Activated CD8-positive, alpha-beta T cell treated with anti-CD3 and anti-CD28 coated beads, Interleukin-2, amount 10 ng/mL, durations not matched to agents 7 days and 5 days (primary cell): ENCODE data around the gene ERI3. TPM values are rescaled to one million over a fixed set of nuclear protein-coding genes. Genes with fewer than 3 reads are reported as not detected.
"Not testable (repeated sequence)": the region's sequence is repeated elsewhere in the genome, so short reads cannot be mapped to it uniquely, and the experiment has no call there.

Experiments
- ATAC-seq: fragments of 150-1000 bp; cut with Tn5 transposase; one replicate; pipeline ENCODE4 v1.10.0; 2021; ENCODE audit warnings: moderate library complexity
- CTCF ChIA-PET: fragments of 350-600 bp; sonication (Branson Sonifier 250); formaldehyde crosslinking; loops from one replicate; lab custom pipeline; 2021; ENCODE audit warnings: antibody characterized with exemption; lab: Charles Lee
- POLR2A ChIA-PET: fragments of 350-600 bp; sonication (Branson Sonifier 250); formaldehyde crosslinking; loops from one replicate; lab custom pipeline; 2021; ENCODE audit warnings: antibody characterized with exemption; lab: Charles Lee
- DNase-seq: peaks from one replicate; pipeline ENCODE4 v3.0.0-alpha.2; 2020
- H3K27ac Mint-ChIP-seq: one replicate; pipeline ENCODE4 v1.8.0; 2021; ENCODE audit warnings: mild to moderate bottlenecking, mixed read lengths
- H3K27me3 Mint-ChIP-seq: one replicate; pipeline ENCODE4 v1.8.0; 2021; ENCODE audit warnings: low read depth, mixed read lengths
- H3K36me3 Mint-ChIP-seq: one replicate; pipeline ENCODE4 v1.8.0; 2021; ENCODE audit warnings: low read depth, mixed read lengths
- H3K4me1 Mint-ChIP-seq: one replicate; pipeline ENCODE4 v1.8.0; 2021; ENCODE audit warnings: low read depth, mixed read lengths
- H3K4me3 Mint-ChIP-seq: one replicate; pipeline ENCODE4 v1.8.0; 2021; ENCODE audit warnings: mild to moderate bottlenecking, mixed read lengths
- H3K9me3 Mint-ChIP-seq: one replicate; pipeline ENCODE4 v1.8.0; 2022; ENCODE audit warnings: mixed read lengths; ENCODE audit not compliant: insufficient read depth
- total RNA-seq, 2 experiments: library from RNA; stranded (reverse); gene quantifications; one replicate each; pipeline ENCODE4 v1.2.3, GENCODE V29; 2021

Gene ERI3
- total RNA-seq, 2 experiments from 2014 or later = 33.1 to 33.2 TPM

DNA sequence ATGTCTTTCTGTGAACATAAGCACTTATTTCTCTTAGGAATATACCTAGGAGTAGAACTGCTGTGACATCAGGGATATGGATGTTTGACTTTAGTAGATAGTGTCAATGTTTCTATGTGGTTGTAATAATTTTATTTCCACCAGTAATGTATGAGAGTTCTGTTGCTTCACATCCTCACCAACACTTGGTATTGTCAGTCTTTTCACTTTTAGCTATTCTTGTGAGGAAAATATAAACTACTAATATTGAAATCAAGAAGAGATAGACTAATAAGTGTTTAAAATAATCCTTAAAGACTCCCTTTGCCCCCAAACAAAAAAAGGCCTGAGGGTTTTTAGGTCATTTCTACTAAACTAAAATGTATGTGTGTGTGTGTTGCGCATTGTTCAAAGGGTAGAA, 144.5 kb downstream of the ERI3 start:
- CTCF ChIA-PET = no interaction called here
- Mint-ChIP-seq H3K4me3 (no peak overlapping the region), H3K4me1 (peaks cover 27% of the 10 kb centered on the region), H3K27me3 (peaks cover 4% of the 10 kb centered on the region), H3K27ac (no peak overlapping the region), H3K36me3 (peaks cover 5% of the 10 kb centered on the region), H3K9me3 (no peaks in the 10 kb centered on the region)
- no peak for ATAC-seq
- POLR2A ChIA-PET = no interaction called here
- DNase-seq = no peak

DNA sequence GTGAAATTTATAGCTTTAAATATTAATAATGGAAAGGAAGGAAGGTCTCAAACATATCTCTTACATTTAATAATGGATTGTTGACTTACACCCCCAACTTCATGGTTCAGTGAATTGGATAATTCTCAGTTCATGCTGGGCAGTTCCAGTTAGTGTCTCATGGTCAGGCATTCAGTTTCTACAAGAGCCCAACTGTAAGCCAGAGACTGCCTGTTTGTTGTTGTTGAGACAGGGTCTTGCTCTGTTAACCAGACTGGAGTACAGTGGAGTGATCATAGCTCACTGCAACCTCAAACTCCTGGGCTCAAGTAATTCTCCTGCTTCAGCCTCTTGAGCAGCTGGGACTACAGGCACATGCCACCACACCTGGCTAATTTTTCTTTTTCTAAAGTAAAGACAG, 146.8 kb downstream of the ERI3 start:
- no peak for ATAC-seq
- no peak overlapping the region for H3K4me3 Mint-ChIP-seq
- CTCF ChIA-PET = no interaction called here

DNA sequence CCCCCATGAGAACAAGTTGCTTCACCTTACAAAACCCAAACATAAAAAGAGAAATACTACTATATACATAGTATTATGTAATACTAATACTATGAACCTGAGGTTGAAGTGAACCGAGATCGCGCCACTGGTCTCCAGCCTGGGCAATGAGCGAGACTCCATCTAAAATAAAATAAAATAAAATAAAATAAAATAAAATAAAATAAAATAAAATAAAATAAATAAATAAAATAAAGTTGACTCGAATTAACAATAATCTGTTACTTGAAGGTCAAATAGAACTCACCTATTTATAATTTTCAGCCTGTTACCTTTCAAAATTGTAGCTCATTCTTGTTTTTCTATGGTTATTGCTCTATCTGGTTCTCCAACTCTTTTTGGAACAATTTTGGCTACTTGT, 148.5 kb downstream of the ERI3 start:
- H3K4me3 Mint-ChIP-seq, H3K27me3 Mint-ChIP-seq, H3K4me1 Mint-ChIP-seq, H3K36me3 Mint-ChIP-seq, ATAC-seq, POLR2A ChIA-PET, CTCF ChIA-PET, H3K27ac Mint-ChIP-seq, DNase-seq, H3K9me3 Mint-ChIP-seq: not testable (repeated sequence)

More for the DNA sequence above, 146.8 kb downstream of the ERI3 start:
- H3K9me3 Mint-ChIP-seq = no peaks in the 10 kb centered on the region
- H3K4me1 Mint-ChIP-seq = peaks cover 9% of the 10 kb centered on the region
- DNase-seq = no peak
- no peak overlapping the region for H3K27ac Mint-ChIP-seq
- H3K36me3 Mint-ChIP-seq = no peaks in the 10 kb centered on the region
- POLR2A ChIA-PET = no interaction called here
- peaks cover 4% of the 10 kb centered on the region for H3K27me3 Mint-ChIP-seq

- DNase-seq = no peak
- CTCF ChIA-PET = interaction anchor here (0.6 kb wide), 1 partner anchor 13 kb away, joined by 3 read pairs; the partner anchor contains the start of gene DMAP1
- Mint-ChIP-seq H3K9me3 (no peaks in the 10 kb centered on the region), H3K4me3 (no peak overlapping the region), H3K27me3 (peaks cover 5% of the 10 kb centered on the region), H3K27ac (no peak overlapping the region), H3K4me1 (no peaks in the 10 kb centered on the region), H3K36me3 (no peaks in the 10 kb centered on the region)
- no peak for ATAC-seq
- POLR2A ChIA-PET = no interaction called here
Measured at GRCh38 chr1:44200336-44200735, 154.7 kb downstream of the ERI3 start.

- H3K4me3 Mint-ChIP-seq = no peak overlapping the region
- peaks cover 16% of the 10 kb centered on the region for H3K9me3 Mint-ChIP-seq
- no peaks in the 10 kb centered on the region for H3K36me3 Mint-ChIP-seq
- H3K4me1 Mint-ChIP-seq = no peaks in the 10 kb centered on the region
- DNase-seq = no peak
- ATAC-seq = no peak
- no peak overlapping the region for H3K27ac Mint-ChIP-seq
- ChIA-PET POLR2A (no interaction called here), CTCF (no interaction called here)
- H3K27me3 Mint-ChIP-seq = peaks cover 7% of the 10 kb centered on the region
Measured at GRCh38 chr1:44174630-44175029, 180.4 kb downstream of the ERI3 start.

Other genes with a start within 250 kb of the ERI3 start
- gene KLF17, start 236.4 kb downstream of the ERI3 start, total RNA-seq = not detected
- not detected for gene KLF18, start 213.6 kb downstream of the ERI3 start, total RNA-seq
- 10 to 100 TPM; 33.3 to 34.9 TPM for gene DMAP1, start 141.8 kb downstream of the ERI3 start, total RNA-seq
- 10 to 100 TPM; 79.5 to 87.2 TPM for gene RNF220, start 50.0 kb upstream of the ERI3 start, total RNA-seq